Activated gamma-delta T cell (primary cell): Measurements from ENCODE around the gene GNL1.
"Not testable (repeated sequence)": the region's sequence is repeated elsewhere in the genome, so short reads cannot be mapped to it uniquely, and the experiment has no call there.

Experiments
- DNase-seq: peaks from one replicate; lab custom pipeline; 2025; lab: John Stamatoyannopoulos, UW
- total RNA-seq, 2 donors: gene quantifications; one replicate each; lab custom pipeline; 2026; lab: John Stamatoyannopoulos, UW

Gene GNL1
- 72.6 to 89.2 reads per million in 2 donors for total RNA-seq

- DNase-seq: peak; percentile 97
Observed at GRCh38 chr6:30556066-30556905, at the start of gene GNL1. TSS of gene GNL1 (minus strand) at chr6:30556489. CDS start at chr6:30556203, 286 bp downstream.

GRCh38 chr6:30603961-30604360 lies 47.7 kb upstream of the GNL1 start:
- DNase-seq: no peak

- DNase-seq: no peak
Observed at GRCh38 chr6:30601815-30602641, 45.7 kb upstream of the GNL1 start.

GRCh38 chr6:30601436-30601814 lies 45.1 kb upstream of the GNL1 start:
- DNase-seq: no peak

- DNase-seq: no peak
Observed at GRCh38 chr6:30600451-30600961, 44.2 kb upstream of the GNL1 start.

- DNase-seq: no peak
Observed at GRCh38 chr6:30599625-30600324, 43.5 kb upstream of the GNL1 start.

GRCh38 chr6:30598912-30599624 lies 42.8 kb upstream of the GNL1 start:
- DNase-seq: no peak

GRCh38 chr6:30597315-30598144 lies 41.2 kb upstream of the GNL1 start:
- not testable (repeated sequence) for DNase-seq

GRCh38 chr6:30592287-30592686 lies 36.0 kb upstream of the GNL1 start:
- DNase-seq: no peak

GRCh38 chr6:30591008-30591407 lies 34.7 kb upstream of the GNL1 start:
- DNase-seq: no peak

GRCh38 chr6:30590509-30590908 lies 34.2 kb upstream of the GNL1 start:
- DNase-seq: no peak

GRCh38 chr6:30589754-30590358 lies 33.6 kb upstream of the GNL1 start:
- no peak for DNase-seq

GRCh38 chr6:30583921-30584320 lies 27.6 kb upstream of the GNL1 start:
- DNase-seq: no peak

- DNase-seq: no peak
Observed at GRCh38 chr6:30578051-30578450, 21.8 kb upstream of the GNL1 start.

- DNase-seq: no peak
Observed at GRCh38 chr6:30573113-30573512, 16.8 kb upstream of the GNL1 start.

- no peak for DNase-seq
Observed at GRCh38 chr6:30572148-30572547, 15.9 kb upstream of the GNL1 start.

GRCh38 chr6:30571762-30572082 lies 15.4 kb upstream of the GNL1 start:
- no peak for DNase-seq

- DNase-seq: peak; percentile 99
Observed at GRCh38 chr6:30571075-30571761, 14.9 kb upstream of the GNL1 start, which contains the start of gene ABCF1. TSS of gene ABCF1 (plus strand) at chr6:30571442. CDS start at chr6:30571488, 46 bp downstream.

GRCh38 chr6:30570740-30571074 lies 14.4 kb upstream of the GNL1 start:
- no peak for DNase-seq

- no peak for DNase-seq
Observed at GRCh38 chr6:30570263-30570662, 14.0 kb upstream of the GNL1 start.
